Spleen (tissue), 7 donors: ENCODE data around the gene SLC29A3.

Experiments used
- CTCF ChIP-seq, 11 experiments: fragments of 200-600 bp in 7 of 11; fragments of 450-650 bp in 4 of 11; sonication (generic) in 4 of 11; IDR thresholded peaks in 8 of 11; conservative IDR thresholded peaks in 3 of 11; 1 replicate in 7 of 11; 2 replicates in 4 of 11; pipeline versions ENCODE4 v1.4.0 to v1.8.0; 2016 to 2021; ENCODE audit warnings: antibody characterized with exemption in 11 of 11, inconsistent platforms in 4 of 11, mild to moderate bottlenecking in 1 of 11
- POLR2A ChIP-seq, 3 donors: fragments of 450-650 bp; IDR thresholded peaks; one replicate each; pipeline ENCODE4 v1.5.1; 2017; ENCODE audit warnings: antibody characterized with exemption in 3 of 3, mild to moderate bottlenecking in 1 of 3
- POLR2AphosphoS5 ChIP-seq, 3 donors: sonication (generic); formaldehyde crosslinking; IDR thresholded peaks; one replicate each; pipeline ENCODE4 v1.5.1; 2017; ENCODE audit warnings: antibody characterized with exemption in 3 of 3
- donor health status: DM: no; HTN: no; CAD: no; lungs with moderate emphysema.
- donor health status: DM: no; HTN: no; CAD: no.
- donor health status: DM: no; HTN: no; CAD: no.

GRCh38 chr10:71323407-71323806, 4.3 kb downstream of the SLC29A3 start:
- TF ChIP-seq CTCF (IDR thresholded peaks at IDR 0.05 in 8 of 11, conservative IDR thresholded peaks at IDR 0.05 in 3 of 11) (no peak), POLR2AphosphoS5 (IDR thresholded peaks at IDR 0.05) (no peak), POLR2A (IDR thresholded peaks at IDR 0.05) (no peak)
